GM18505 (cell line): ENCODE measurements around the gene CTH.
"Not testable (repeated sequence)": the region's sequence is repeated elsewhere in the genome, so short reads cannot be mapped to it uniquely, and the experiment has no call there.

Source experiments
- ATAC-seq: cut with Tn5 transposase; IDR thresholded peaks from one replicate; pipeline ENCODE4 v1.9.1; 2021; ENCODE audit not compliant: unreplicated experiment
- POLR2A ChIP-seq: IDR thresholded peaks from 4 replicates; pipeline ENCODE4 v1.6.1; 2011; ENCODE audit warnings: borderline replicate concordance; ENCODE audit not compliant: insufficient read depth, insufficient read length; ENCODE audit errors: extremely low read depth

Gene CTH

DNA sequence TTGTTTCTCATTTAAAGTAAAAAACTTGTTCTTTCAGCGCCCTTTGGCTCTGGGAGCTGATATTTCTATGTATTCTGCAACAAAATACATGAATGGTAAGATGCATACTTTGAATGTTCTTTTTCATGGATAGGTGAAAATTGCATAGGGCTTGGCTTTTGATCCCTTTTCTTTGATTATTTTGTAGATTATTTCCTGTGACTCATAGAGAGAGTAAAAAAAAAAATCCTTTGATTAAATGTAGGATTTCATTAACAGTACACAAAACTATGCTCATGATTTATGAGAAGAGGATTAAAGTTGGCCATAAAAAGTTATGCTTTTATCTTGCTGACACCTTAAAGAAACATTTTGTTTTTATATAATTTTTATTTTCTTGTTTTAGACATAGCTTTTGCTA, 18.7 kb downstream of the CTH start:
- TF ChIP-seq POLR2A: no peak
- ATAC-seq: no peak

DNA sequence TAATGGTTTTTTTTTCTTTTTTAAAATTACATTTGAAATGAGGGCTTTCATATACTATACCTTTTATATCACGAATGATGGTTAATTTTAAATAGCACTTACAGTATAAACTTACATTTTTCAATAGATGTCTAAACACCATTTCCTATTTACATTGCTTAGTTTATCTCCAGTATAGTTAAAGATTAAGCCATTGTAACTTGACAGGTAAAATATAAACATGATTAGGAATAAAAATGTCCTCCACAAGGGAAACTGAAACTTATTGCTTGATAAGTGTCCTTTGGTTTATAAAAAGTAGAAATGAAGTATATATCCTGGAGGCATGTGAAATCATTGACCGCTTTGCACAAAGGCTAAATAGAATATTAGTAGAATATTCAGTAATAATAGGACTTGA, 20.2 kb downstream of the CTH start:
- TF ChIP-seq POLR2A: no peak
- ATAC-seq: no peak

DNA sequence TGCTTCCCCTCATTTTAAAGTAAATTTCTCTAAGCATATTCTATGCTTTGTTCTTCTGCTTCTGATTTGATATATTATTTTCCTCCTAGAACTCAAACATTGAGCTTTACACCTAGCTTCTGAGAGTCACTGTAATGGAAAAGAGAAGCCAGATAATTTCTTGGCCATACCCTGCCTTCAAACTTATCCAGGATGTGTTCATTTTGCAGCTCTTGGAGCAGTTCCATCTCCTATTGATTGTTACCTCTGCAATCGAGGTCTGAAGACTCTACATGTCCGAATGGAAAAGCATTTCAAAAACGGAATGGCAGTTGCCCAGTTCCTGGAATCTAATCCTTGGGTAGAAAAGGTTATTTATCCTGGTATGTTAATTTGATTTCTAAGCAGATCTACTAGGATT, 20.8 kb downstream of the CTH start:
- no peak for TF ChIP-seq POLR2A
- ATAC-seq: no peak

DNA sequence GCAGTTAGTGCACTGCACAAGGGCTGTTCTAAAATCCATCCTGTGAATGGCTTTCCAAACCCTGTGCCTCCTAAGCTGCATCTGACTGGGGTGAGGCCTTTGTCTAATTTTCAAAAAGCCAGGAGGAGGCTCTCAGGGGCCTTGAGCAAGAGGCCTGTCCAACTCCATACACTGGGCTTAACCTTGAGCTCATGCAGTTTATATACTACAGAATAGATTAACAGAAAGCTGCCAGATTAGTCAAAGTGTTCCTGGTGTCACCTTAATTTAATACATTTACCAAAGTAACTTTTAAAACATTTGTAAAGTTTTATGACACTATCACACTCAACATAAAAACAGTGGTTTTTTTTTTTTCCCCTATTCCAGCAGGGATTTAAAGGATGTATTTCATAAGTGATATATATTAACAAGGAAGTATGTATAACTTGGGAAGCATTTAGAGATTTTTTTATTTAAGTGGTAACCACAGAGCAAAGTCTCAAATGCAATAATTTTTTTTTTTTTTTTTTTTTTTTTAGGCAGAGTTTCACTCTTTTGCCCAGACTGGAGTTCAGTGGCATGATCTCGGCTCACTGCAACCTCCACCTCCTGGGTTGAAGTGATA, 23.3 kb downstream of the CTH start:
- no peak for TF ChIP-seq POLR2A
- ATAC-seq: no peak

DNA sequence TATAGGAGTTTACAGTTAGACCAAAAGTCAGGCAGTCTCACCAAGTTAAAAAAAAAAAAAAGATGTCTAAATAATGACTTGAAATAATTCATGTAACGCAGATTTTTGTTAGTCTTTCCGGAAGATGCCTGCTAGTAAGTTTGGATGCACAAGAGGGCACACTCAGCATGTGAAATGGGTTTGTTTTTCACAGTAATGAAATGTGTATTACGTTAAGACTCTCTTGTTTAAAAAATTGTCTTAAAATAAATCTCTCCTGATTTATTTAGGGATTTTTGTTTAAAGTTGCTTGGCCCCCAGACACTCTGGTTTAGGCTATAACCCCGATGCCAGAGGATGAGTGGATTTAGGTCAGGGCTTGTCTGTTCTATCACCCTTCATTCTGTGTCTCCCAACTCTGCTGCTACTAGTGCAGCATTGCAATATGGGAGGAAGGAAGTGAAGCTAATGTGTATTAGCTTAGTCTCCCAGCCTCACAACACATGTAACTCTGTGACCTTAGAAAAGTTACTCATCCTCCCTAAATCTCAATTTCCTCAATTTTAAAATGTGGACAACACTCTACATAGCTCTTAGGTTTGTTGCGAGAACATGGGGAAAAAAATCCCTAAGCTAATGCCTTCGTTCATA, 25.7 kb downstream of the CTH start:
- no peak for ATAC-seq
- TF ChIP-seq POLR2A: no peak

DNA sequence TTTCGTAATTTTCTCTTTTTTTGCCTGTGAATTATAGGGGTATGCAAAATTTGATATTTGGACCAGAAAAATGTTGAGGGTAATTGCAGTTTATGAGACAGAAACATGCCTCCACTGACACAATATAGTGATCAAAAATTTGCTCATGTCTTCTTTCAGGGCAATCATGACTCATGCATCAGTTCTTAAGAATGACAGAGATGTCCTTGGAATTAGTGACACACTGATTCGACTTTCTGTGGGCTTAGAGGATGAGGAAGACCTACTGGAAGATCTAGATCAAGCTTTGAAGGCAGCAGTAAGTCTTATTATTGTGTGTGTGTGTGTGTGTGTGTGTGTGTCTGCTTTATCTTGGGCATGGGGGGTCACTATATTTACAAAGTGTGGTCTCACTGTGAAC, 27.5 kb downstream of the CTH start:
- TF ChIP-seq POLR2A: no peak
- ATAC-seq: no peak

DNA sequence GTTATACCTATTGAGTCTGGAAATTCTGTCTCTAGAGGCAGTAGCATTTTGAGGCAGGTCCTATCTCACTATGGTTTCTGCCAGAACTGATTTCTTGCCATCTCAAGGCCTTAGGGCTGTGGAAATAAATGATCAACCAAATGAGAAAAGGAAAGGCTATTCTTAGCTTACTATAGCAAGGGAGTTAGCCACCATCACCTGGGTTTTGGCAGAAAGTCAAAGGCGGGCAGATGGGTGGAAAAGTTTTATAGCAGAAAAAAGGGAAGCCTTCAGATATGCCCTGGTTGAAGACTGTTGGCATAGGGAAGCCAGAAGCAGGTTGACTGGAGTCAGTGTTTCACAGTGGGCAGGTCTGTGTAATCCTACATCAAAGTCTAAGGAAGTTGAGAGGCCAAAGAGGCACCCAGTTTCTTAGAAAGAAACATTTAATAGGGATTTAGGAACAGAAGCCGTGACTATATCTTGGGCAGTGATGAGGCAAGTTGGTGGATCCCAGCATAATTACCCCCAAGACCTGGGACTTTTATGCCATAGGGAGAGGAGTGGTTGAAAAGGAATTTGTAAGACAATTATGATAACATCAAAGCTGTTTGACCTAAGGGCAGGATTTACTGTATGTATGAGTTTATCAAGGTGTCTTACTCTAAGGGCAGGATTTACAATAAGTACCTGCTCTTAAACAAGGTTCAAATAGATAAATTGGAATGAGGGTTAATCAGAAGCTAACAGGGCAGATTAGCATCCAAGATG, 29.7 kb downstream of the CTH start:
- ATAC-seq: no peak
- no peak for TF ChIP-seq POLR2A

DNA sequence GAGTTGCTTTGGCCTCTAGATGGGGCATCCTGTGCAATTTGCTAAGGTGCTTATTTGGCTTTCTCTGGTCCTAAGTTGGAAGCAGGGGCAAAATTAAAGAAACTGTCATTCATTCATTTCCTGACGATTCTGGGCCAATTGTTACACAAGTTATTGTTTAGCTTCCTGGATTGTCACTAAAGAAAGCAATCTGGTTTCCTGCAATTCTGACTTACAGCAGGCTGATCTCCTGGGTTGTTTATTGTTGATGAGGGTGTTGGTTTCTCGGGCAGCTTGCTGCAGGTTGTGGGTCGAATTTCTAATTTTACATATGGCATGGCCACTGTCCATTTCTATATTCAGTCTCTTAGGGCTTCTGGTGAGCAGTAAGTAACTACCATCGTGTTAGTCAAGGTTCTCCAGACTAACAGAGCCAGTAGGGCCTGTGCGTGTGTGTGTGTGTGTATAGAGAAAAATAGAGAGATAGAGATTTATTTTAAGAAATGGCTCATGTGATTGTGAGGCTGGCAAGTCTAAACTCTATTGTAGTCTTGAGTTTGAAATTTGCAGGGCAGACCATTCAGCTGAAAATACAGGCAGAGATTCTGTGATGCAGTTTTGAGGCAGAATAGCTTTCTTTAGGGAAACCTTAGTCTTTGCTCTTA, 30.4 kb downstream of the CTH start:
- ATAC-seq: no peak
- no peak for TF ChIP-seq POLR2A

DNA sequence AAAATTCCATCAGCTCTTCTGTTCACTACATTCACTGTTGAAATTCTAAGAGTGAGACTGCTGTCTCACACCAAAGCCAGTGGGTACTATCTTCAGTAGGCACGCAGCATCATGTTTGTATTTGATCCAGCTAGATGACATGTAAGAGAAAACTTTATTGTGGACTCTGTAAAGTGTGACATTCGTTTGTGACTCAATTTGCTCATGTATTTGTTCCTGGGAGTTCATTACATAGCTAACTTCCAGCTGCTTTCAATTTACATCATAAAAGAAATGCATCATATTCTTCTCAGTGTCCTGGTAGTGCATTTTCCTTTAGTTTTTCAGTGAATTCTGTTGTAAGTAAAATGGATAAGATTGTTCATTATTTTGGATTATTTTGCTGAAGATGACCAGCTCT, 31.4 kb downstream of the CTH start:
- no peak for TF ChIP-seq POLR2A
- no peak for ATAC-seq

DNA sequence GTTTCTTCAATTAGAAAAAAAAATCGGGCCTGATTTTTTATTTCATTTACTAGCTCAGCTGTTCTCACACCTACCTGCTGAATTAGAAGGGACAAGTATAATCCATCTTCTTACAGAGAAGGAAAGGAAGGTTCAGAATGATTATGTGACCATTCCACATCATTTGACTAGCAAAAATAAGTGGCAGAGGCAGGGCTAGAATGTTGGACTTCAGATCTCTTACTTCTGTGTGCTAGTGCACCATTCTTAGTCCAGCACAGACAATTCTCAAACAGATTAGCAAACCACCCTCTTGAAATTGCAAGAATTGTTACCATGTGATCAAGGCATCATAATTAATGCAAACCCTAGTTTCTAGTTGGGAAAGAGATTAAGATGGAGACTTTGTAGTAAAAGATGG, 32.7 kb downstream of the CTH start:
- ATAC-seq: no peak
- TF ChIP-seq POLR2A: no peak

DNA sequence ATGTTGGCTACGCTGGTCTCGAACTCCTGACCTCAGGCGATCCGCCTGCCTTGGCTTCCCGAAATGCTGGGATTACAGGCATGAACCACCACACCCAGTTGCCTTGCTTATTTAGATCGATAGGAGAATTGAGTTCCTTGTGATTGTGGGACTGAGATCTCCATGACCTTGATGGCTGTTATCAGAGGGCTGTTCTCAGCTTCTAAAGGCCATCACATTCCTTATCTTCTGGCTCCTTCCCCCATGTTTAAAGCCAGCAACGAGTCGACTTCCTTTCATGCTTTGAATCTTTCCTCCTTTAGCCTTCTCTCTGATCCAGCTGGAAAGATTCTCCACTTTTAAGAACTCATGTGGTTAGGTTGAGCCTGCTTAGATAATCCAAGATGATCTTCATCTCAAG, 38.0 kb downstream of the CTH start:
- TF ChIP-seq POLR2A: no peak
- no peak for ATAC-seq

DNA sequence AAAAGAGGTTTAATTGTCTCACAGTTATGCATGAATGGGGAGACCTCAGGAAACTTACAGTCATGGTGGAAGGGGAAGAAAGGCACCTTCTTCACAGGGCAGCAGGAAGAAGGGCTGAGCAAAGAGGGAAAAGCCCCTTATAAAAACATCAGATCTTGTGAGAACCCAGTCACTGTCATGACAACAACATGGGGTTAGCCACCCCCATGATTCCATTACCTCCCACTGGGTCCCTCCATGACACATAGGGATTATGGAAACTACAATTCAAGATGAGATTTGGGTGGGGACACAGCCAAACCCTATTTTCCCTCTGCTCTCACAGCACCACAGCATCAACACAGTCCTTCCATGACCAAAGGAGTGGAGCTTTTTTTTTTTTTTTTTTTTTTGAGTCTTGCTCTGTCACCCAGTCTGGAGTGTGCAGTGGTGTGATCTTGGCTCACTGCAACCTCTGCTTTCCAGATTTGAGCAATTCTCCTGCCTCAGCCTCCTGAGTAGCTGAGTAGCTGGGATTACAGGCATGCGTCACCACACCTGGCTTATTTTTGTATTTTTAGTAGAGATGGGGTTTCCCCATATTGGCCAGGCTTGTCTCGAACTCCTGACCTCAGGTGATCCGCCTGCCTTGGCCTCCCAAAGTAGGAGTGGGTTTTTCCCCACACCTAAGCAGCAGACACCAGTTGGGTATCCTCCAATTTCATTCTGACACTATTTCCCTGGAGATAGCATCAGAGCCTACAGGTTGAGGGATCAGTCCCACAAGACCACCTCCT, 41.3 kb downstream of the CTH start:
- not testable (repeated sequence) for ATAC-seq

DNA sequence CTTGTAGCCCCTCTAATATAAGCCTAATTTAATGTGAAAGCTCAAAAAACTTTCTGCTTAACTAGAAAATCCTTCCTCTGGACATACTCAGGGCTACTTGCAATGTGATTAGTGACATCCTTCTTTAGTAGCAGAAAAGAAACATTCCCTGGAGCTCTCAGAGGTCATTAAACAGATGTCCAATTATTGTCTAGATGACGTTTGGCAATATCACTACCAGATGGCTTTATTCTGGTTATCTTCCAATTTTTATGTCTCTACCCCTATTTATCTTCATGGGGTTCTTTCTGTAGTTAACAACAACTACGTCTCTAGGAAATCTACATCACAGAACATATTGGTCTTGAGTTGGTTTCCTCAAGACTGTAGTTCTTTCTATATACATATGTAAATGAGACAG, 44.2 kb downstream of the CTH start:
- no peak for ATAC-seq
- TF ChIP-seq POLR2A: no peak
